K562 (cell line): ENCODE results near the gene SUPT7L. TPM values are rescaled to one million over a fixed set of nuclear protein-coding genes. Genes with fewer than 3 reads are reported as not detected.
A peak's percentile ranks its signal among the peaks of the same experiment; 100 is the strongest.

Source experiments
- ARID4B ChIP-seq: sonication (generic); formaldehyde crosslinking; IDR thresholded peaks from 2 replicates; pipeline ENCODE4 v1.8.0; 2022; ENCODE audit warnings: mild to moderate bottlenecking, missing genetic modification reagents
- BCOR ChIP-seq: fragments of 450-650 bp; IDR thresholded peaks from 2 replicates; pipeline ENCODE4 v1.6.1; 2016
- CBFB ChIP-seq: sonication (generic); formaldehyde crosslinking; IDR thresholded peaks from 2 replicates; pipeline ENCODE4 v1.4.0; 2020; ENCODE audit warnings: mild to moderate bottlenecking, missing genetic modification reagents
- CCNT2 ChIP-seq: IDR thresholded peaks from 2 replicates; pipeline ENCODE4 v1.6.1; 2011; ENCODE audit warnings: borderline replicate concordance, low read depth, mild to moderate bottlenecking, moderate library complexity, mixed read lengths, low read length; ENCODE audit not compliant: insufficient read length; ENCODE audit errors: extremely low read depth
- DIDO1 ChIP-seq: fragments of 450-650 bp; IDR thresholded peaks from 2 replicates; pipeline ENCODE4 v1.6.1; 2016; ENCODE audit warnings: low read depth, missing biosample characterization, missing genetic modification characterization
- E2F4 ChIP-seq: sonication (generic); formaldehyde crosslinking; IDR thresholded peaks from 2 replicates; pipeline ENCODE4 v1.8.0; 2022; ENCODE audit warnings: mild to moderate bottlenecking, low read depth, missing genetic modification reagents
- ELK3 ChIP-seq: fragments of 450-650 bp; formaldehyde crosslinking; IDR thresholded peaks from 2 replicates; pipeline ENCODE4 v1.4.0; 2020; ENCODE audit warnings: mild to moderate bottlenecking
- GABPB2 ChIP-seq: fragments of 250-450 bp; sonication (Bioruptor Pico); conservative IDR thresholded peaks from 2 replicates; pipeline ENCODE4 v1.5.1; 2021; ENCODE audit warnings: mild to moderate bottlenecking
- LARP7 ChIP-seq: fragments of 450-650 bp; IDR thresholded peaks from 2 replicates; pipeline ENCODE4 v1.6.1; 2016
- NR1H2 ChIP-seq: sonication (generic); formaldehyde crosslinking; IDR thresholded peaks from 2 replicates; pipeline ENCODE4 v1.4.0; 2020; ENCODE audit warnings: mild to moderate bottlenecking, missing genetic modification reagents
- PHF20 ChIP-seq: fragments of 450-650 bp; IDR thresholded peaks from 2 replicates; pipeline ENCODE4 v1.6.1; 2018; ENCODE audit not compliant: partially characterized antibody
- THRA ChIP-seq: fragments of 450-650 bp; IDR thresholded peaks from 2 replicates; pipeline ENCODE4 v1.6.1; 2017; ENCODE audit warnings: mild to moderate bottlenecking, moderate library complexity
- THRAP3 ChIP-seq: fragments of 450-650 bp; IDR thresholded peaks from 2 replicates; pipeline ENCODE4 v1.6.1; 2016; ENCODE audit warnings: mild to moderate bottlenecking, inconsistent platforms, borderline replicate concordance
- YBX1 ChIP-seq: fragments of 450-650 bp; IDR thresholded peaks from 2 replicates; pipeline ENCODE4 v1.7.1; 2016; ENCODE audit warnings: mild to moderate bottlenecking
- ZEB2 ChIP-seq: fragments of 450-650 bp; IDR thresholded peaks from 2 replicates; pipeline ENCODE4 v1.6.1; 2016
- ZNF12 ChIP-seq: sonication (generic); formaldehyde crosslinking; IDR thresholded peaks from 2 replicates; pipeline ENCODE4 v1.4.0; 2020; ENCODE audit warnings: mild to moderate bottlenecking, missing genetic modification reagents
- ZNF24 ChIP-seq: fragments of 450-650 bp; IDR thresholded peaks from 2 replicates; pipeline ENCODE4 v1.6.1; 2016
- polyA plus RNA-seq, 8 experiments: library from polyadenylated mRNA; depleted of rRNA in 4 of 8; stranded (reverse) in 5 of 8; unstranded in 3 of 8; fragments of >200 nt; fragmentation: Nextera tagmentation in 2 of 8; fragmentation: Illumina TruSeq in 1 of 8; extraction: Ambion mirVana in 2 of 8; extraction: Trizol in 1 of 8; gene quantifications; 2 replicates each; pipeline versions ENCODE4 v1.2.1 to v1.2.3, GENCODE V29; 2011 to 2014; ENCODE audit warnings: inconsistent platforms in 1 of 8, missing spikeins in 1 of 8
- total RNA-seq, 7 experiments: library from RNA; depleted of rRNA in 6 of 7; stranded (reverse); fragments of >200 nt in 6 of 7; fragmentation: Illumina TruSeq in 2 of 7; extraction: Trizol in 2 of 7; gene quantifications; 2 replicates each; pipeline versions ENCODE4 v1.2.1 to v1.2.3, GENCODE V29; 2011 to 2021; ENCODE audit warnings: low replicate concordance in 1 of 7

Gene SUPT7L
- total and polyA plus RNA-seq, 9 of the 15 experiments (the other 6 are each of a cell fraction or from before 2014, with no cell fraction given) = 22.0 to 72.8 (median 40.2) TPM

GRCh38 chr2:27663285-27664153 is at the start of gene SUPT7L, which contains the start of gene SLC4A1AP (continued):
- TF ChIP-seq ARID4B (no peak; the same call in 1 of the 2 replicates), LARP7 (peak; percentile 65; the same call in 1 of the 2 replicates), THRA (no peak), BCOR (peak; percentile 86; the same call in 1 of the 2 replicates), PHF20 (peak; percentile 99), NR1H2 (CRISPR knock-in tag) (0 out of 2 replicates have a peak, but pooled peaks have one; percentile 69), ZNF24 (0 out of 2 replicates have a peak, but pooled peaks have one; percentile 57), DIDO1 (tag) (peak; percentile 100), ZEB2 (peak; percentile 100), GABPB2 (no peak), THRAP3 (peak; percentile 95), ZNF12 (0 out of 2 replicates have a peak, but pooled peaks have one; percentile 45), CBFB (no peak; the same call in 1 of the 2 replicates), CCNT2 (no peak), ELK3 (CRISPR knock-in tag) (no peak), YBX1 (no peak), E2F4 (0 out of 2 replicates have a peak, but pooled peaks have one; percentile 10)
